OCI-M2 (cell line): Measurements from ENCODE around the gene DENND6A.

ENCODE experiments used
- DNase-seq: peaks from one replicate; lab custom pipeline; 2025; ENCODE audit not compliant: unreplicated experiment; lab: John Stamatoyannopoulos, UW

Gene DENND6A

GRCh38 chr3:57577801-57578200, 115.1 kb downstream of the DENND6A start:
- no peak for DNase-seq

- no peak for DNase-seq
Measured at GRCh38 chr3:57575966-57576626, 116.8 kb downstream of the DENND6A start.
